Measurements from ENCODE around the gene GTF3A.

Gene GTF3A

GRCh38 chr13:27474751-27475268 is 50.4 kb downstream of the GTF3A start:
- no peak overlapping the region for H2AK5ac ChIP-seq (ENCODE audit: low read length)
- H3K79me1 ChIP-seq (ENCODE audit: low read length): no peaks in the 10 kb centered on the region
- H3K27me3 ChIP-seq (ENCODE audit: insufficient read depth, low read length): no peaks in the 10 kb centered on the region
- no peaks in the 10 kb centered on the region for H3K79me2 ChIP-seq (ENCODE audit: control insufficient read depth, insufficient read depth, low read length, poor library complexity)
- H3K27ac ChIP-seq (ENCODE audit: low read depth, low read length): no peak overlapping the region
- no peak overlapping the region for H4K8ac ChIP-seq (ENCODE audit: low read depth, low read length)
- H4K91ac ChIP-seq (ENCODE audit: low read depth, low read length): no peak overlapping the region
- H3K9me3 ChIP-seq (ENCODE audit: insufficient read depth, low read depth, low read length): no peaks in the 10 kb centered on the region
- DNase-seq: no peak
- H3K4me1 ChIP-seq (ENCODE audit: control insufficient read depth in 1 of 2, insufficient read depth in 2 of 2, low read length in 2 of 2): no peaks in the 10 kb centered on the region
- no peak overlapping the region for H3K4me2 ChIP-seq (ENCODE audit: low read length)
- no peak overlapping the region for H2BK5ac ChIP-seq (ENCODE audit: low read depth, low read length, poor library complexity)
- no peaks in the 10 kb centered on the region for H3K36me3 ChIP-seq (ENCODE audit: control insufficient read depth in 1 of 2, insufficient read depth in 2 of 2, low read length in 2 of 2)
- no peak overlapping the region for H3K4ac ChIP-seq (ENCODE audit: low read depth, low read length)
- no CpG with 5 or more reads among the region's 13 CpGs for WGBS (ENCODE audit: extremely low coverage, insufficient coverage, insufficient read length)
- no peak overlapping the region for H2BK12ac ChIP-seq (ENCODE audit: low read length)
- no peak overlapping the region for H2AFZ ChIP-seq (ENCODE audit: insufficient read depth, low read length, poor library complexity)
- no peak overlapping the region for H4K12ac ChIP-seq (ENCODE audit: low read depth, low read length)
- no peak overlapping the region for H3K4me3 ChIP-seq (ENCODE audit: low read depth, low read length)
- no peak overlapping the region for H3K18ac ChIP-seq (ENCODE audit: low read length)
- H3K23ac ChIP-seq (ENCODE audit: low read length): no peak overlapping the region
- no peak overlapping the region for H3K9ac ChIP-seq (ENCODE audit: low read length)
- H2BK120ac ChIP-seq (ENCODE audit: insufficient read depth, low read length, poor library complexity): no peak overlapping the region
- H3K14ac ChIP-seq (ENCODE audit: low read length): no peak overlapping the region

- no peak overlapping the region for H3K14ac ChIP-seq (ENCODE audit: low read length)
- no peak overlapping the region for H2AK5ac ChIP-seq (ENCODE audit: low read length)
- H3K9ac ChIP-seq (ENCODE audit: low read length): no peak overlapping the region
- H3K4me3 ChIP-seq (ENCODE audit: low read depth, low read length): no peak overlapping the region
- H2BK5ac ChIP-seq (ENCODE audit: low read depth, low read length, poor library complexity): no peak overlapping the region
- no peak overlapping the region for H2AFZ ChIP-seq (ENCODE audit: insufficient read depth, low read length, poor library complexity)
- no CpG with 5 or more reads among the region's 10 CpGs for WGBS (ENCODE audit: extremely low coverage, insufficient coverage, insufficient read length)
- no peaks in the 10 kb centered on the region for H3K79me2 ChIP-seq (ENCODE audit: control insufficient read depth, insufficient read depth, low read length, poor library complexity)
- H3K4me2 ChIP-seq (ENCODE audit: low read length): no peak overlapping the region
- no peak overlapping the region for H3K18ac ChIP-seq (ENCODE audit: low read length)
- H4K12ac ChIP-seq (ENCODE audit: low read depth, low read length): no peak overlapping the region
- no peaks in the 10 kb centered on the region for H3K4me1 ChIP-seq (ENCODE audit: control insufficient read depth in 1 of 2, insufficient read depth in 2 of 2, low read length in 2 of 2)
- no peaks in the 10 kb centered on the region for H3K36me3 ChIP-seq (ENCODE audit: control insufficient read depth in 1 of 2, insufficient read depth in 2 of 2, low read length in 2 of 2)
- H3K4ac ChIP-seq (ENCODE audit: low read depth, low read length): no peak overlapping the region
- no peak for DNase-seq
- no peaks in the 10 kb centered on the region for H3K79me1 ChIP-seq (ENCODE audit: low read length)
- no peak overlapping the region for H3K23ac ChIP-seq (ENCODE audit: low read length)
- no peak overlapping the region for H2BK120ac ChIP-seq (ENCODE audit: insufficient read depth, low read length, poor library complexity)
- H3K27ac ChIP-seq (ENCODE audit: low read depth, low read length): no peak overlapping the region
- no peaks in the 10 kb centered on the region for H3K9me3 ChIP-seq (ENCODE audit: insufficient read depth, low read depth, low read length)
- no peaks in the 10 kb centered on the region for H3K27me3 ChIP-seq (ENCODE audit: insufficient read depth, low read length)
- no peak overlapping the region for H4K91ac ChIP-seq (ENCODE audit: low read depth, low read length)
- H2BK12ac ChIP-seq (ENCODE audit: low read length): no peak overlapping the region
- H4K8ac ChIP-seq (ENCODE audit: low read depth, low read length): no peak overlapping the region
Observed at GRCh38 chr13:27476943-27477703, 52.7 kb downstream of the GTF3A start.

GRCh38 chr13:27481766-27482165 is 57.3 kb downstream of the GTF3A start:
- no peak overlapping the region for H2BK12ac ChIP-seq (ENCODE audit: low read length)
- H3K4me2 ChIP-seq (ENCODE audit: low read length): no peak overlapping the region
- no peaks in the 10 kb centered on the region for H3K9me3 ChIP-seq (ENCODE audit: insufficient read depth, low read depth, low read length)
- no peak overlapping the region for H2AK5ac ChIP-seq (ENCODE audit: low read length)
- H3K27me3 ChIP-seq (ENCODE audit: insufficient read depth, low read length): no peaks in the 10 kb centered on the region
- H3K9ac ChIP-seq (ENCODE audit: low read length): no peak overlapping the region
- H2BK5ac ChIP-seq (ENCODE audit: low read depth, low read length, poor library complexity): no peak overlapping the region
- H4K91ac ChIP-seq (ENCODE audit: low read depth, low read length): no peak overlapping the region
- no peak overlapping the region for H3K4ac ChIP-seq (ENCODE audit: low read depth, low read length)
- H3K14ac ChIP-seq (ENCODE audit: low read length): no peak overlapping the region
- no peak overlapping the region for H3K27ac ChIP-seq (ENCODE audit: low read depth, low read length)
- H3K4me3 ChIP-seq (ENCODE audit: low read depth, low read length): no peak overlapping the region
- no peak overlapping the region for H3K23ac ChIP-seq (ENCODE audit: low read length)
- no peak overlapping the region for H2AFZ ChIP-seq (ENCODE audit: insufficient read depth, low read length, poor library complexity)
- H4K8ac ChIP-seq (ENCODE audit: low read depth, low read length): no peak overlapping the region
- no CpG with 5 or more reads among the region's 11 CpGs for WGBS (ENCODE audit: extremely low coverage, insufficient coverage, insufficient read length)
- no peaks in the 10 kb centered on the region for H3K79me2 ChIP-seq (ENCODE audit: control insufficient read depth, insufficient read depth, low read length, poor library complexity)
- no peaks in the 10 kb centered on the region for H3K79me1 ChIP-seq (ENCODE audit: low read length)
- H3K36me3 ChIP-seq (ENCODE audit: control insufficient read depth in 1 of 2, insufficient read depth in 2 of 2, low read length in 2 of 2): no peaks in the 10 kb centered on the region
- DNase-seq: peak; percentile 63 to 77
- H2BK120ac ChIP-seq (ENCODE audit: insufficient read depth, low read length, poor library complexity): no peak overlapping the region
- H4K12ac ChIP-seq (ENCODE audit: low read depth, low read length): no peak overlapping the region
- H3K18ac ChIP-seq (ENCODE audit: low read length): no peak overlapping the region
- H3K4me1 ChIP-seq (ENCODE audit: control insufficient read depth in 1 of 2, insufficient read depth in 2 of 2, low read length in 2 of 2): no peaks in the 10 kb centered on the region

- Histone ChIP-seq H3K36me3 (ENCODE audit: control insufficient read depth in 1 of 2, insufficient read depth in 2 of 2, low read length in 2 of 2) (no peaks in the 10 kb centered on the region), H2BK5ac (ENCODE audit: low read depth, low read length, poor library complexity) (no peak overlapping the region), H4K12ac (ENCODE audit: low read depth, low read length) (no peak overlapping the region), H2BK120ac (ENCODE audit: insufficient read depth, low read length, poor library complexity) (no peak overlapping the region), H3K27me3 (ENCODE audit: insufficient read depth, low read length) (no peaks in the 10 kb centered on the region), H2AK5ac (ENCODE audit: low read length) (no peak overlapping the region), H4K8ac (ENCODE audit: low read depth, low read length) (no peak overlapping the region), H2AFZ (ENCODE audit: insufficient read depth, low read length, poor library complexity) (no peak overlapping the region), H2BK12ac (ENCODE audit: low read length) (no peak overlapping the region), H3K9me3 (ENCODE audit: insufficient read depth, low read depth, low read length) (no peaks in the 10 kb centered on the region), H4K91ac (ENCODE audit: low read depth, low read length) (no peak overlapping the region), H3K4ac (ENCODE audit: low read depth, low read length) (no peak overlapping the region), H3K4me3 (ENCODE audit: low read depth, low read length) (no peak overlapping the region), H3K18ac (ENCODE audit: low read length) (no peak overlapping the region), H3K79me1 (ENCODE audit: low read length) (no peaks in the 10 kb centered on the region), H3K79me2 (ENCODE audit: control insufficient read depth, insufficient read depth, low read length, poor library complexity) (no peaks in the 10 kb centered on the region), H3K23ac (ENCODE audit: low read length) (no peak overlapping the region), H3K4me2 (ENCODE audit: low read length) (no peak overlapping the region), H3K9ac (ENCODE audit: low read length) (no peak overlapping the region), H3K27ac (ENCODE audit: low read depth, low read length) (no peak overlapping the region), H3K4me1 (ENCODE audit: control insufficient read depth in 1 of 2, insufficient read depth in 2 of 2, low read length in 2 of 2) (no peaks in the 10 kb centered on the region), H3K14ac (ENCODE audit: low read length) (no peak overlapping the region)
- DNase-seq: peak; percentile 2 to 16
- no CpG with 5 or more reads among the region's 7 CpGs for WGBS (ENCODE audit: extremely low coverage, insufficient coverage, insufficient read length)
Observed at GRCh38 chr13:27482983-27483382, 58.6 kb downstream of the GTF3A start.

All from trophoblast cell (in vitro differentiated cells and primary cell).